GM18520 (cell line): ENCODE data around the gene RIT2.

ENCODE experiments used
- ATAC-seq: cut with Tn5 transposase; IDR thresholded peaks from one replicate; pipeline ENCODE4 v1.9.1; 2021; ENCODE audit not compliant: unreplicated experiment

Gene RIT2

DNA sequence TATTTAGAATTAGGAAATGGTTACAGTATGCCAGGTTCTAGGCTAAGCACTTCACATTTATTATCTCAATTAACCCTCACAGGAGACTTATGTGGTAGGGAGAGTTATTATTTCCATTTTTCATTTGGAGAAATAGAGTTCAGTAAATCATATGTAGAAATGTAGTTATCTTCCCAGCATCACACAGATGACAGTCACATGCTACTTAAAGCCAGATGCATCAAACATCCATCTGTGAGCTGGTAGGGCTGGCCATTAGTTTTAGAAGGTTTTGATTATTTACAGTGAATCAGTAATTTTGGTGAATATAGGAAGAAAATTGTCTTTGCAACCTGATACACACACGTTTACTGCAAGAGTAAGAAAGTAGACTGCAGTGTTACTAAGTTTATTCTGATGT lies 97.9 kb downstream of the RIT2 start:
- no peak for ATAC-seq

DNA sequence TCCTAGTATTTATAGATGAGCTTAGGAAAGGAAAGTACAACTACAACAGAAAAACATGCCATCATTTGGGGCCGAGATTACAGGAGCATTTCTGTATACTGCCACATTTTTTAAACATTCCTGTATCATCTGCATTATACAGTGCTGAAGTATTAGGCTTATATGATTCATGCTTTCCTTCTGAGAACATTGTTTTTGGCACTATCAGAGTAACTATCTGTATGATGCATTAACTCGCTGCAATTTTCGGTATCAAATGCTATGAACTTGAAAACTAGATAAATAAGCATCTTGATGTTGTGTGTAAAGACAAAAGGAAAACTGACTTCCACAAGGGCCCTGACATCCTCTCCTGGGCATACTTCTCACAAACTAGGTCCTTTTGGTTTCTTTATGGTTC lies 102.0 kb downstream of the RIT2 start:
- ATAC-seq, result no peak

DNA sequence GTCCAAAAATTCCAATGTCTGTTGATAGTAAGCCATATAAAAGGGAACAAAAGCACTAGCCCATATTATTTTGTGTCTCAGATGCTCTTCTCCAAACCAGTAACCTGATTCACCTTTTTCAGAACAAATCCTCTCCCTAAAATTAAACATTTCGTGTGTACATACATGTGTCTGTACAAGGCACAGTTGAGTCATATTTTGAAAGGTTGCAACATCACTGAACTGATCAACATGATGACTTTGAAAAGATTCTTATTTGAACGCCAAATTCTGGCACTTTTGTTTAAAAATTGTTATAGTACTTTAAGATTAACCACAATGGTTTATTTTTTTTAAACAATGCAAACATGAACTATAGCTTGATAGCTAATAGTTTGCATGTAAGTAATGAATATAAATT lies 102.5 kb downstream of the RIT2 start:
- no peak for ATAC-seq

DNA sequence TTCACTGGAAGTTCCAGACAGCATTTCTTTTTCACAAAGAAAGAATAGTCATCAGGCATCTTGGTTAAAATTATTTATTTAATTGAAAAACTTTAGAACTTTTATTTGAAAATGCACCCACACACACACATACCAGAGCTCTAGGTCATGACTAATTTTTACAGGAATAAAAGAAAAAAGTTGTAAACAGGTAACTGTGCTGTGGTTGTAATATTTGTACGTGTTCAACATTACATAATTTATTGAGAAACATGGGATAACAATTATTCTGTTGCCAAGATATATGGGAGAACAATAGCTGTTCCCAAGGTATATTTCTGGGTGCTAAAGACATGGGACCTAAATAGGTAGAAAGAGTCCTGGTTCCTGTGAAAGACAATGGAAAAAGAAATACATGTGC lies 104.9 kb downstream of the RIT2 start:
- no peak for ATAC-seq

DNA sequence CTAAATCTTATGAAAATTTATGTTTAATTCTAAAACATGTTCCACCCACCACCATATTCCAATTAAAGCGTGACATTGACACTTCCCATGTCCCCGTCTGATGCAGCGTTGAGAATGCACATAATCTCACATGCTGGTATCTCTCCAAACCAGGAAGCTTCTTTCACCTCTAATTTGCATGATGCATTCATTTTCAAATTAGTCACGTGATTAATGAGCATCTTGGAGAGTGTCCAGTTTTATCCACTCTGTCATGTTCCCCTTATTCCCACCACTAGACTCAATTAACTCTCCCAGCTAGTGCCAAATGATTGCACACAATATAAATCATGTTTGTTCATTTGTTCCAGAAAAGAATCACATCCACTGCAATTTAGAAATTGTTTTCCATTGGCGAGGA lies 105.8 kb downstream of the RIT2 start:
- ATAC-seq, result no peak

- no peak for ATAC-seq
Observed at GRCh38 chr18:43007365-43007764, 108.1 kb downstream of the RIT2 start.

DNA sequence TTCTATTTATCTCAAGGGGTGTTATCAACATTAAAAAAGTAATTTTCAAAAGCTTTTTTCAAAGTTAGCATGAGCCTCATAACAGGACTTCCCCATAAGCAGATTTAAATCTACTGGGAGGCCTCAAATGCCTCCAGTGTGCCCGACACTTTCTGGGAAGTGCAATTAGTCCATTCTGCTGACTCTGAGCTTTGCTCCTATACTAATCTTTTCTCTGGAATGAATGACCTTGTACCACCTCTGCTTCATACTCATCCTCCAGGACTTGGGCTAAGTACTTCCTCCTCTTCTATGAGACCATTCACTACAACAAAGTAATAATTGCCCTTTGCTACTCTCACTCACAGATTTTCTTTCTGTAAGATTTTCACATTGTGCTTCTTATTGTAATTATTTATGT lies 111.1 kb downstream of the RIT2 start:
- no peak for ATAC-seq

DNA sequence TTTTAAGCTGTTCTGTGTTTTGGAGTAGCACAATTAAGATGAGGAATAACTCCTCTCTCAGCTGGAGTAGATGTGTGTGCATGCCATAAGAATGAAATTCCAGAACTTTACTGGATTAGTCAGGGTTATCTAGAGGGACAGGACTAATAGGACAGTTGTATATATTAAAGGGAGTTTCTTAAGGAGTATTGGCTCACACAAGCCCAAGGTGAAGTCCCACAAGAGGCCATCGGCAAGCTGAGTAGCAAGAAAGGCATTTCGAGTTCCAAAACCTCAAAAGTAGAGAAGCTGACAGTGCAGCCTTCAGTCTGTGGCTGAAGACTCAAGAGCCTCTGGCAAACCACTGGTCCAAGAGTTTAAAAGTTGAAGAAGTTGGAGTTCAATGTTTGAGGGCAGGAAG lies 113.7 kb downstream of the RIT2 start:
- ATAC-seq, result no peak

DNA sequence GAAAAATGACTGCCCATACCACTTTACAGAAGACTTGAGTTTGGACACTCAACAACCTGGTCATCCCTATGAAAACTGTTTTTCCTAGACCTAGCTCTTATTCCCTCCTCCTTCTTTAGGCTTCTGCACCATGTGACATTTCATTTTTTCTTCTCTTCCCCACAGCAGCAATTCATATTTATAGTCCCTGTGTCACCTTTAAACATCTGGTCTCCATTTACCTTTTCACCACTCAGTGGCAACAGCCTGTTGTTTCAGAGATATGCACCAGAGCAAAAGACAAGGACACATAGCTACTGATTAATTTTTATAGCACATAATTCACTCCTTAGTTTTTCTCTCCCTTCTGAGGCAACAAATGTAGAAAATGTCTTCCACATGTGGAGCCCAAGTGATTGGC lies 118.7 kb downstream of the RIT2 start:
- no peak for ATAC-seq

- no peak for ATAC-seq
Observed at GRCh38 chr18:42980426-42980825, 135.1 kb downstream of the RIT2 start.

DNA sequence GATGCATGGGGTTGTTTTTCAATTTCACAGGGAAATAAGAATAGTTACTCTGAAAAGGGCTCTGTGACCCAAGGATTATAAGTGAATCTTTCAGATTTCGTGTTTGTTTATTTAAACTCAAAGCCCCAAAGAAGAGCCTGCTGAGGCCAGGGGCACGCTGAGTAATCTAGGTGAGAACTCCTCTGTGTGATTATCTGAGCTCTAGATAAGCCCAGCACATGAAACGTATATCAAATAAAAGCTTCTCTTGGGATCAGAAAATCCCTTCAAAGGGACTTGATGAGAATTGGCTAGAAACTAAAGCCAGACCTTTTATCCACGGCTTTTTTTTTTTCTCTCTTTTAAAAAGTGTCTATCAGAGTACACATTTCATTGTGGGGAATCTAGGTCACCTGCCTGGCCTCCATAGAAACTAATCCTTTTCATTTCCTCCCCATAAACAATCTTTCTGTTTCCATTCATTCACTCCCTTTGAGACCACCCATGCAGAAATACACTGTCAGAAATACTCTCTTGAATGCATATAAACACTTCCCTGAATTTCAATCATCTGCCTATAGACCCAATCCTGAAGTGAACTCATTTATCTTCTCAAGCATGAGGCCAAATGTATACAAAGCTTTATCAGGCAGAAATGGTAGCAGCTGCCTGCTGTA lies 137.4 kb downstream of the RIT2 start:
- no peak for ATAC-seq

- no peak for ATAC-seq
Observed at GRCh38 chr18:42976869-42977590, 138.5 kb downstream of the RIT2 start.

DNA sequence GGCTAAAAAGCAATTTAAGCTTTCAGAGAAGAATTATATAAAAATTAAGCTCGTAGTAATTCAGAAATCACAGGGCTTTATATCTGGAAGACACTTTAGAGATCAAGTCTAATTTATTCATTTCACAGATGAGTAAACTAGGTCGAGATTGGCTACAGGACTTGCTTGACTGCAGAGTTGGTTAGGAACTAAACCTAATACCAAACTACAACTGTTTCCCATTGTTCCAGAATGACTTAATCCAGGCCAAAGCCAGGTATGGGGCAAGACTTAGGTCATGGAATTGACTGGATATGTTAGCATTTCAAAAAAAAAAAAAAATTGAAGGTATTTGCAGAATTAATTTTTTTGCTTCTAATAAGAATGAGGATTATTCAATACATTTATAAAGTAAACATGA lies 146.1 kb downstream of the RIT2 start:
- ATAC-seq, result no peak

DNA sequence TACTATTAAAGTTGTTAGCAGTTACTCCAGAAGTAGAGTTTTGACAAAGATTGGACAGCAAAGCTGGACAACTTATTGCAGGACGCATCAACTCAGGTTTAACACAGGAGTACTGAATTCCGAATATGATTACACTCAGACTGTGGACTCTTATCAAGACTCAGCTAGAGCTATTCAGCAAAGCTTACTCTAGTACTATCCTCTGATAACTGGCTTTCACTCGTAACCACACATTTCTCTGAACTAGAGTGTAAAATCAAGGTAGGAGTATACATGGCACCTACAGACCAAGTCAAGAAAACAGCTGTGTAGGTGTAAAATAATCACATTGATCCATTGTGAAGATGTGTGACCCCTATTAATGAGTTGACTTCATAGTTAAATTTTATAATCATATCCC lies 154.2 kb downstream of the RIT2 start:
- no peak for ATAC-seq

GRCh38 chr18:42959528-42959927 lies 156.0 kb downstream of the RIT2 start:
- ATAC-seq, result no peak

- ATAC-seq, result no peak
Observed at GRCh38 chr18:42958353-42958752, 157.1 kb downstream of the RIT2 start.

GRCh38 chr18:42956287-42956686 lies 159.2 kb downstream of the RIT2 start:
- ATAC-seq, result no peak

GRCh38 chr18:42954887-42955286 lies 160.6 kb downstream of the RIT2 start:
- no peak for ATAC-seq

GRCh38 chr18:42953306-42953705 lies 162.2 kb downstream of the RIT2 start:
- no peak for ATAC-seq

GRCh38 chr18:42950732-42951131 lies 164.8 kb downstream of the RIT2 start:
- ATAC-seq, result no peak

- ATAC-seq, result no peak
Observed at GRCh38 chr18:42948831-42949230, 166.7 kb downstream of the RIT2 start.

DNA sequence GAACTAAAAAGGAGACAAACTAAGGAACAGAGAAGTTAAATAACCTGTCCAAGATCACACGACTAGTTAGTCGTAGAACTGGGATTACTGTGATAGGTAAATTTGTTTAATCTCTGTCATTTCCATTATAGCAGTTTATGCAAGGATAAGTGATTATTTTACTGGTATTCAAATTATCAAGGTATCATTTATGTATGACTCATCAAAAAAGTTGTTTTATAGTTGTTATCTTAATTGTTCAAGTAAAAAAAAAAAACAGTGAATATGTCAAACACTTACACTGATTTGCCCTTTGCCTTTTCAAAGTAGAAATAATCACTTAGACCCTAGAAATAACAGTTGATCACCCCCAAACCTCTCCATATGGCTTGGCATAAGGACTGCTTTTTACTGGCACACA lies 173.6 kb downstream of the RIT2 start:
- no peak for ATAC-seq

DNA sequence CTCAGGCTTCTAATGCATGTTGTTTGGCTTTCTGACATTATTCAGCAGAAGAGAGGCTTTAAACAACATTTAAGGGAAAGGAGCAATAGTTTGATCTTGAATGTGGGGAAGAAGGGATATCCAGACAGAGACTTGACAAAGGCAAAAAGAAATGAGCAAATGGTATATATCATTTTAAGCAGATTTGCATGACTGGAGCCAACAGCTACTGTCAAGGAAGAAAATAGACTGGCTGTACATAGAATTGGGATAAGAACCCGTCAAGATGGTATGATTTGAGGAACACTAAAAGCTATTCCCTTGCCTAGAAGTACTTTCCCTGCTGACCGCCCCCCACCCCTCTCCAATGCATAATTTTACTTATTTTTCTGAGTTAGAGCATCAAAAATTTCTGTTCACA lies 174.5 kb downstream of the RIT2 start:
- no peak for ATAC-seq
